PFSK-1 (cell line): ENCODE measurements around the gene PGK2.

Experiments used
- POLR2AphosphoS5 ChIP-seq: IDR thresholded peaks from 2 replicates; pipeline ENCODE4 v1.6.1; 2012; ENCODE audit warnings: low read depth, mild to moderate bottlenecking, control low read depth, low read length, moderate library complexity
- TAF1 ChIP-seq: IDR thresholded peaks from 2 replicates; pipeline ENCODE4 v1.6.1; 2012; ENCODE audit warnings: low read length, control low read depth, borderline replicate concordance; ENCODE audit not compliant: insufficient read depth
- TF ChIP-seq, protein P1 (sequence below), 2 experiments: IDR thresholded peaks; 2 replicates each; pipeline versions ENCODE4 v1.6.1 to v1.8.0; 2011 to 2012; ENCODE audit warnings: low read depth in 2 of 2, low read length in 2 of 2, control low read depth in 1 of 2, inconsistent platforms in 1 of 2, mild to moderate bottlenecking in 1 of 2, moderate library complexity in 1 of 2; ENCODE audit not compliant: insufficient read depth in 1 of 2

DNA sequence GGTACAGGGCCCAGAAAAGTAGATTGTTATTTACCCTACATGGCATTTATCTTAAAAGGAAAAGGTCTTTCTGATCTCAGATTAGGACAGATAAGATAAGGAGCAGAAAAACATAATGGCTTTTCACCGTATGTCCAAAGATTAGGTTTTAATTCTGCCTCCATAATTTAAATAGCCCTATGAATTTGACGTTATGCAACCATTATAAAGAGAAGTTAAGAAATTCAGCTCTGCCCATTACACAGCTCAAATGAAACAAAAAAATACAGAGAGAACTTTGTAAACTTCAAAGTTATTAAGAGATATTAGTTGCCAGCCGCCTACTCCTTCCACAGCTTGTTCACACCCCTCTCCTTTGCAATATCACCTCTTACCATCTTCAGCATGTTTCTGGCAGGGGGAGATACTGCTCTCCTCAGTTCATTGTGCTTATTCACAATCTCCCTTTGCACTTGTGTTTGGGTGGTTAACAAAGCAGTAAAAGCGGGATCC is 51.0 kb downstream of the PGK2 start:
- no peak for TF ChIP-seq TAF1
- no peak for TF ChIP-seq POLR2AphosphoS5
- TF ChIP-seq, protein P1, sequence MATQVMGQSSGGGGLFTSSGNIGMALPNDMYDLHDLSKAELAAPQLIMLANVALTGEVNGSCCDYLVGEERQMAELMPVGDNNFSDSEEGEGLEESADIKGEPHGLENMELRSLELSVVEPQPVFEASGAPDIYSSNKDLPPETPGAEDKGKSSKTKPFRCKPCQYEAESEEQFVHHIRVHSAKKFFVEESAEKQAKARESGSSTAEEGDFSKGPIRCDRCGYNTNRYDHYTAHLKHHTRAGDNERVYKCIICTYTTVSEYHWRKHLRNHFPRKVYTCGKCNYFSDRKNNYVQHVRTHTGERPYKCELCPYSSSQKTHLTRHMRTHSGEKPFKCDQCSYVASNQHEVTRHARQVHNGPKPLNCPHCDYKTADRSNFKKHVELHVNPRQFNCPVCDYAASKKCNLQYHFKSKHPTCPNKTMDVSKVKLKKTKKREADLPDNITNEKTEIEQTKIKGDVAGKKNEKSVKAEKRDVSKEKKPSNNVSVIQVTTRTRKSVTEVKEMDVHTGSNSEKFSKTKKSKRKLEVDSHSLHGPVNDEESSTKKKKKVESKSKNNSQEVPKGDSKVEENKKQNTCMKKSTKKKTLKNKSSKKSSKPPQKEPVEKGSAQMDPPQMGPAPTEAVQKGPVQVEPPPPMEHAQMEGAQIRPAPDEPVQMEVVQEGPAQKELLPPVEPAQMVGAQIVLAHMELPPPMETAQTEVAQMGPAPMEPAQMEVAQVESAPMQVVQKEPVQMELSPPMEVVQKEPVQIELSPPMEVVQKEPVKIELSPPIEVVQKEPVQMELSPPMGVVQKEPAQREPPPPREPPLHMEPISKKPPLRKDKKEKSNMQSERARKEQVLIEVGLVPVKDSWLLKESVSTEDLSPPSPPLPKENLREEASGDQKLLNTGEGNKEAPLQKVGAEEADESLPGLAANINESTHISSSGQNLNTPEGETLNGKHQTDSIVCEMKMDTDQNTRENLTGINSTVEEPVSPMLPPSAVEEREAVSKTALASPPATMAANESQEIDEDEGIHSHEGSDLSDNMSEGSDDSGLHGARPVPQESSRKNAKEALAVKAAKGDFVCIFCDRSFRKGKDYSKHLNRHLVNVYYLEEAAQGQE (IDR thresholded peaks at IDR 0.05; ENCODE audit: insufficient read depth in 1 of 2, low read depth in 2 of 2, low read length in 2 of 2), result no peak
